Breast epithelium (tissue), 4 donors: ENCODE data around the gene CAMTA1. TPM values are rescaled to one million over a fixed set of nuclear protein-coding genes. Genes with fewer than 3 reads are reported as not detected.

ENCODE experiments used
- DNase-seq, 2 donors: peaks; one replicate each; pipeline ENCODE4 v3.0.0-alpha.2; 2019; ENCODE audit warnings: low spot score in 2 of 2
- H3K27ac ChIP-seq, 2 donors: fragments of 200-600 bp; sonication (generic) in 1 of 2; one replicate each; pipeline ENCODE4 v1.5.1; 2016 to 2019; ENCODE audit warnings: mild to moderate bottlenecking in 1 of 2
- H3K27me3 ChIP-seq, 2 donors: fragments of 200-600 bp; sonication (generic) in 1 of 2; one replicate each; pipeline versions ENCODE4 v1.5.1 to v1.6.0; 2017 to 2019; ENCODE audit warnings: control low read depth in 1 of 2, mild to moderate bottlenecking in 1 of 2
- H3K36me3 ChIP-seq: fragments of 200-600 bp; one replicate; pipeline ENCODE4 v1.5.1; 2019
- H3K4me1 ChIP-seq, 2 donors: fragments of 200-600 bp; sonication (generic); one replicate each; pipeline ENCODE4 v1.5.1; 2016 to 2019; ENCODE audit warnings: control low read depth in 1 of 2
- H3K4me3 ChIP-seq, 3 donors: fragments of 200-600 bp; sonication (generic); 1 replicate in 2 of 3; 2 replicates in 1 of 3; pipeline ENCODE4 v1.5.1; 2016 to 2019; ENCODE audit warnings: mild to moderate bottlenecking in 3 of 3, moderate library complexity in 2 of 3
- H3K9me3 ChIP-seq, 2 donors: fragments of 200-600 bp; sonication (generic) in 1 of 2; one replicate each; pipeline ENCODE4 v1.5.1; 2016 to 2019; ENCODE audit warnings: control low read depth in 1 of 2
- CTCF ChIP-seq, 3 donors: fragments of 450-650 bp; IDR thresholded peaks; one replicate each; pipeline ENCODE4 v1.5.1; 2016 to 2017; ENCODE audit warnings: antibody characterized with exemption in 3 of 3, mild to moderate bottlenecking in 3 of 3, moderate library complexity in 3 of 3
- POLR2A ChIP-seq: fragments of 450-650 bp; IDR thresholded peaks from one replicate; pipeline ENCODE4 v1.6.1; 2016; ENCODE audit warnings: antibody characterized with exemption, mild to moderate bottlenecking, moderate library complexity
- POLR2AphosphoS5 ChIP-seq, 3 donors: sonication (generic); formaldehyde crosslinking; IDR thresholded peaks; one replicate each; pipeline ENCODE4 v1.6.1; 2017; ENCODE audit warnings: antibody characterized with exemption in 3 of 3
- intact Hi-C: fragments of 100-400 bp; cut with DNase I; formaldehyde crosslinking; loops from one replicate; pipeline ENCODE4 v1.15.1; 2023; ENCODE audit warnings: low total_unique reads
- total RNA-seq, 3 donors: library from RNA; depleted of rRNA; stranded (reverse); fragments of >200 nt; gene quantifications; one replicate each; pipeline ENCODE4 v1.1.0, GENCODE V29; 2016

The CAMTA1 gene
- total RNA-seq, 3 donors from 2014 or later = 53.4 to 84.0 (median 61.9) TPM

- no peak for DNase-seq
- H3K27ac ChIP-seq = no peak overlapping the region
- H3K36me3 ChIP-seq = no peaks in the 10 kb centered on the region
- H3K4me3 ChIP-seq = no peak overlapping the region
- H3K4me1 ChIP-seq = no peaks in the 10 kb centered on the region
- TF ChIP-seq POLR2AphosphoS5 (IDR thresholded peaks at IDR 0.05) (no peak), CTCF (IDR thresholded peaks at IDR 0.05) (no peak), POLR2A (no peak)
- intact Hi-C loops = no loop called here
- no peaks in the 10 kb centered on the region for H3K27me3 ChIP-seq
- H3K9me3 ChIP-seq = no peaks in the 10 kb centered on the region
These were observed 969.0 kb downstream of the CAMTA1 start for GRCh38 chr1:7754234-7754633.

- intact Hi-C loops = no loop called here
- no peak for DNase-seq
- TF ChIP-seq CTCF (IDR thresholded peaks at IDR 0.05) (no peak), POLR2AphosphoS5 (IDR thresholded peaks at IDR 0.05) (no peak), POLR2A (no peak)
- Histone ChIP-seq H3K4me1 (no peaks in the 10 kb centered on the region), H3K27me3 (no peaks in the 10 kb centered on the region), H3K27ac (no peak overlapping the region), H3K9me3 (no peaks in the 10 kb centered on the region), H3K36me3 (no peaks in the 10 kb centered on the region), H3K4me3 (no peak overlapping the region)
These were observed 970.2 kb downstream of the CAMTA1 start for GRCh38 chr1:7755448-7755847.

GRCh38 chr1:7760245-7760644, 975.0 kb downstream of the CAMTA1 start:
- intact Hi-C loops = no loop called here
- Histone ChIP-seq H3K36me3 (no peaks in the 10 kb centered on the region), H3K4me3 (no peak overlapping the region), H3K27me3 (no peaks in the 10 kb centered on the region), H3K4me1 (no peaks in the 10 kb centered on the region), H3K9me3 (no peaks in the 10 kb centered on the region), H3K27ac (peak overlapping the region in 1 of 2 donors; percentile 1)
- TF ChIP-seq POLR2AphosphoS5 (IDR thresholded peaks at IDR 0.05) (no peak), POLR2A (no peak), CTCF (IDR thresholded peaks at IDR 0.05) (no peak)
- DNase-seq = no peak

- no peaks in the 10 kb centered on the region for H3K9me3 ChIP-seq
- no peak for TF ChIP-seq CTCF (IDR thresholded peaks at IDR 0.05)
- TF ChIP-seq POLR2A = no peak
- TF ChIP-seq POLR2AphosphoS5 (IDR thresholded peaks at IDR 0.05) = no peak
- DNase-seq = no peak
- no peaks in the 10 kb centered on the region for H3K36me3 ChIP-seq
- no peaks in the 10 kb centered on the region for H3K27me3 ChIP-seq
- H3K4me3 ChIP-seq = no peak overlapping the region
- H3K27ac ChIP-seq = no peak overlapping the region
- intact Hi-C loops = no loop called here
- no peaks in the 10 kb centered on the region for H3K4me1 ChIP-seq
These were observed 975.8 kb downstream of the CAMTA1 start for GRCh38 chr1:7761103-7761502.

- Histone ChIP-seq H3K27me3 (no peaks in the 10 kb centered on the region), H3K9me3 (no peaks in the 10 kb centered on the region), H3K4me1 (peaks cover 0 to 3% of the 10 kb centered on the region in 2 donors), H3K4me3 (no peak overlapping the region), H3K27ac (no peak overlapping the region), H3K36me3 (no peaks in the 10 kb centered on the region)
- TF ChIP-seq POLR2A (no peak), POLR2AphosphoS5 (IDR thresholded peaks at IDR 0.05) (no peak), CTCF (IDR thresholded peaks at IDR 0.05) (no peak)
- no peak for DNase-seq
- intact Hi-C loops = no loop called here
These were observed 981.9 kb downstream of the CAMTA1 start for GRCh38 chr1:7767176-7767575.
